Measurements from ENCODE around the gene ITGAD.

DNA sequence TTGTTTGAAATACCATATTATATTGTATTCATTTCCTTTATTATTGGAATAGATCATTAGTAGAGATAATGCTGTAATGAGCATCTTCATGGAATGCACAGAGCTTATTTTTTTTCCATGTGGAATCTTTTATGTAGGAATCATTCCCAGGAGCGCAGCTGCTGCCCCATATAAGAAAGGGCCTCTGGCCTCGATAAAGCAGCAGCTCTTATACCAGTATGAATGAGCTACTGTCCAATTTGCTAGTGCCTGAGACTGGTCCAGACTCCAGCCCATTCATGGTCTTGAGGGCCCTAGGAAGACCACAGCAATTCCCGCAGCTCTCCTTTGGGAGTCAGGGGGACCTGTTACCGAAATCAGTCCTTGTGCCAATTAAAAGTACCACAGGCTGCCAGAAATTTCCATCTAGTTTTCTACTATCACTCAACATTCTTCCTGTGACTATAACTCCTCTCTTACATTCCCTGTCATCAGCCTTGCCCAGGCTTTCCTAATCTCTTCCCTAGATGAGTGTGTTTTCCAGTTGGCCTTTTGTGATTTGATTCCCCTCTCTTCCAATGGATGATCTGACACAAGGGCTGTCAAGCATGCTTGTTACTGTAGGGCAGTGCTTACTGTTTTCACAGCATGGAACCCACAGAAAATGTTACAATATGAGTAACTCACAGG lies 47.5 kb downstream of the ITGAD start:
- TF ChIP-seq GATA2 (IDR thresholded peaks at IDR 0.05; ENCODE audit: low read depth, low read length) (no peak), GATA3 (IDR thresholded peaks at IDR 0.05; ENCODE audit: low read depth, low read length) (no peak)

All from SH-SY5Y (cell line).